Omental fat pad (tissue), 4 donors: ENCODE results near the gene CSH1. TPM values are rescaled to one million over a fixed set of nuclear protein-coding genes. Genes with fewer than 3 reads are reported as not detected.
"Not testable (repeated sequence)": the region's sequence is repeated elsewhere in the genome, so short reads cannot be mapped to it uniquely, and the experiment has no call there.

Experiments
- ATAC-seq: fragments of 150-250 bp; one replicate; pipeline ENCODE4 v1.9.1; 2016; ENCODE audit warnings: mild to moderate bottlenecking, moderate library complexity; ENCODE audit not compliant: low FRiP score
- DNase-seq: peaks from one replicate; pipeline ENCODE4 v3.0.0-alpha.2; 2019; ENCODE audit warnings: low spot score
- CTCF ChIP-seq, 3 donors: fragments of 450-650 bp; IDR thresholded peaks; one replicate each; pipeline ENCODE4 v1.5.1; 2016 to 2017; ENCODE audit warnings: antibody characterized with exemption in 3 of 3, mild to moderate bottlenecking in 3 of 3, moderate library complexity in 2 of 3
- total RNA-seq, 4 donors: library from RNA; depleted of rRNA; stranded (reverse); fragments of >200 nt; gene quantifications; one replicate each; pipeline ENCODE4 v1.1.0, GENCODE V29; 2016

CSH1 gene
- not detected for total RNA-seq

GRCh38 chr17:63896524-63897354 lies at the start of gene CSH1:
Gene CSH1 (minus strand): TSS chr17:63896574. CDS start chr17:63896511, 63 bp downstream.
- DNase-seq, ATAC-seq: not testable (repeated sequence)

GRCh38 chr17:63945784-63946439 lies 49.5 kb upstream of the CSH1 start:
- no peak for ATAC-seq
- DNase-seq = no peak
- TF ChIP-seq CTCF (IDR thresholded peaks at IDR 0.05) = no peak

GRCh38 chr17:63944736-63945499 lies 48.5 kb upstream of the CSH1 start:
- TF ChIP-seq CTCF (IDR thresholded peaks at IDR 0.05) = no peak
- DNase-seq = no peak
- ATAC-seq = no peak

GRCh38 chr17:63943745-63944144 lies 47.4 kb upstream of the CSH1 start:
- ATAC-seq = no peak
- DNase-seq = no peak
- no peak for TF ChIP-seq CTCF (IDR thresholded peaks at IDR 0.05)

GRCh38 chr17:63942309-63942985 lies 46.1 kb upstream of the CSH1 start:
- TF ChIP-seq CTCF (IDR thresholded peaks at IDR 0.05) = no peak
- no peak for DNase-seq
- no peak for ATAC-seq

- no peak for DNase-seq
- ATAC-seq = no peak
- no peak for TF ChIP-seq CTCF (IDR thresholded peaks at IDR 0.05)
These were observed 45.4 kb upstream of the CSH1 start for GRCh38 chr17:63941751-63942150.

- DNase-seq (no peak), ATAC-seq (no peak)
- TF ChIP-seq CTCF (IDR thresholded peaks at IDR 0.05) = no peak
These were observed 44.8 kb upstream of the CSH1 start for GRCh38 chr17:63941162-63941561.
